Sciatic nerve (tissue), 2 donors: Measurements from ENCODE around the gene RASSF5. TPM values are rescaled to one million over a fixed set of nuclear protein-coding genes. Genes with fewer than 3 reads are reported as not detected.
A peak's percentile ranks its signal among the peaks of the same experiment; 100 is the strongest.

Experiments
- ATAC-seq: fragments of 200-7000 bp; cut with Tn5 transposase; one replicate; pipeline ENCODE4 v1.9.1; 2020; ENCODE audit warnings: mild to moderate bottlenecking, moderate library complexity
- DNase-seq: peaks from one replicate; pipeline ENCODE4 v3.0.0-alpha.2; 2020; ENCODE audit warnings: low spot score
- intact Hi-C: fragments of 100-400 bp; cut with DNase I; formaldehyde crosslinking; loops from one replicate; pipeline ENCODE4 v1.14.2; 2022
- total RNA-seq: library from RNA; stranded (reverse); fragmentation: NEBNext Ultra II Directional; extraction: Animal tissue kit (Norgen Biotek cat#: 25700); gene quantifications from one replicate; pipeline ENCODE4 v1.2.1, GENCODE V29; 2021
- donor health status: DM: no; HTN: no; CAD: no.
- donor health status: DM: no; HTN: no; CAD: no.

Gene RASSF5
- total RNA-seq, 1 donor from 2014 or later, result 53.0 TPM

GRCh38 chr1:206537141-206537540 is 29.8 kb downstream of the RASSF5 start:
- intact Hi-C loops, result no loop called here
- no peak for ATAC-seq
- peak; percentile 42 for DNase-seq

GRCh38 chr1:206538086-206538770 is 30.9 kb downstream of the RASSF5 start:
- ATAC-seq, result no peak
- intact Hi-C loops, result no loop called here

GRCh38 chr1:206538901-206539640 is 31.7 kb downstream of the RASSF5 start:
- intact Hi-C loops, result no loop called here
- ATAC-seq (no peak), DNase-seq (peak; percentile 8)

More at GRCh38 chr1:206538086-206538770, 30.9 kb downstream of the RASSF5 start:
- DNase-seq, result peak; percentile 47

- ATAC-seq (peak; percentile 93), DNase-seq (peak; percentile 78)
- intact Hi-C loops, result no loop called here
Observed at GRCh38 chr1:206540044-206540780, 32.9 kb downstream of the RASSF5 start.

GRCh38 chr1:206541236-206541833 is 34.0 kb downstream of the RASSF5 start:
- ATAC-seq (no peak), DNase-seq (no peak)
- intact Hi-C loops, result no loop called here

- ATAC-seq (peak; percentile 59), DNase-seq (peak; percentile 88)
- intact Hi-C loops, result no loop called here
Observed at GRCh38 chr1:206544562-206545257, 37.4 kb downstream of the RASSF5 start.

- no peak for ATAC-seq
- no peak for DNase-seq
- intact Hi-C loops, result no loop called here
Observed at GRCh38 chr1:206545351-206545750, 38.0 kb downstream of the RASSF5 start.

GRCh38 chr1:206547104-206547503 is 39.8 kb downstream of the RASSF5 start:
- ATAC-seq (no peak), DNase-seq (no peak)
- intact Hi-C loops, result no loop called here

GRCh38 chr1:206550446-206550845 is 43.1 kb downstream of the RASSF5 start:
- no peak for DNase-seq
- ATAC-seq, result no peak
- intact Hi-C loops, result no loop called here

GRCh38 chr1:206551296-206551985 is 44.1 kb downstream of the RASSF5 start:
- ATAC-seq (no peak), DNase-seq (no peak)
- intact Hi-C loops, result no loop called here

- DNase-seq (no peak), ATAC-seq (no peak)
- intact Hi-C loops, result no loop called here
Observed at GRCh38 chr1:206551986-206552326, 44.6 kb downstream of the RASSF5 start.

- DNase-seq, result no peak
- intact Hi-C loops, result no loop called here
- ATAC-seq, result no peak
Observed at GRCh38 chr1:206554211-206554610, 46.9 kb downstream of the RASSF5 start.

GRCh38 chr1:206554701-206555472 is 47.6 kb downstream of the RASSF5 start:
- ATAC-seq, result no peak
- intact Hi-C loops, result no loop called here

GRCh38 chr1:206555473-206555935 is 48.2 kb downstream of the RASSF5 start:
- DNase-seq (no peak), ATAC-seq (peak; percentile 29)
- intact Hi-C loops, result no loop called here

More at GRCh38 chr1:206554701-206555472, 47.6 kb downstream of the RASSF5 start:
- no peak for DNase-seq

- no peak for DNase-seq
- intact Hi-C loops, result no loop called here
- no peak for ATAC-seq
Observed at GRCh38 chr1:206556047-206556749, 48.9 kb downstream of the RASSF5 start.

GRCh38 chr1:206556750-206557635 is 49.7 kb downstream of the RASSF5 start:
- ATAC-seq (peak; percentile 78), DNase-seq (peak; percentile 89)
- intact Hi-C loops, result no loop called here
